Body of pancreas (tissue), 4 donors: ENCODE measurements around the gene RCC2. TPM values are rescaled to one million over a fixed set of nuclear protein-coding genes. Genes with fewer than 3 reads are reported as not detected.

Experiments used
- ATAC-seq: fragments of 150-250 bp; one replicate; pipeline ENCODE4 v1.9.1; 2016
- DNase-seq, 4 donors: peaks; one replicate each; pipeline ENCODE4 v3.0.0-alpha.2; 2019
- H3K27ac ChIP-seq, 4 donors: fragments of 200-600 bp; sonication (generic); 1 replicate in 3 of 4; 2 replicates in 1 of 4; pipeline versions ENCODE4 v1.5.1 to v1.6.1; 2016 to 2019; ENCODE audit warnings: mild to moderate bottlenecking in 1 of 4, mixed read lengths in 1 of 4, moderate library complexity in 1 of 4
- H3K27me3 ChIP-seq, 2 donors: fragments of 200-600 bp; sonication (generic); one replicate each; pipeline ENCODE4 v1.6.0; 2016; ENCODE audit warnings: mild to moderate bottlenecking in 1 of 2
- H3K36me3 ChIP-seq, 2 donors: fragments of 200-600 bp; sonication (generic); replicated peaks in 1 of 2; 2 replicates each; pipeline ENCODE4 v1.5.1; 2016; ENCODE audit warnings: low read depth in 2 of 2; ENCODE audit not compliant: insufficient read depth in 1 of 2
- H3K4me1 ChIP-seq: fragments of 200-600 bp; sonication (generic); one replicate; pipeline ENCODE4 v1.6.0; 2016
- H3K4me3 ChIP-seq, 2 donors: fragments of 200-600 bp; sonication (generic); 1 replicate in 1 of 2; 2 replicates in 1 of 2; pipeline ENCODE4 v1.5.1; 2016 to 2019
- H3K9me3 ChIP-seq, 3 donors: fragments of 200-600 bp; sonication (generic); 1 replicate in 2 of 3; 2 replicates in 1 of 3; pipeline ENCODE4 v1.5.1; 2016
- POLR2A ChIP-seq, 3 donors: fragments of 450-650 bp; IDR thresholded peaks; one replicate each; pipeline ENCODE4 v1.6.1; 2016; ENCODE audit warnings: antibody characterized with exemption in 3 of 3, mild to moderate bottlenecking in 2 of 3
- WGBS, 2 donors: methylation state at CpG; one replicate each; pipeline ENCODE4 v1.1.5; 2017; 5-methylcytosine and 5-hydroxymethylcytosine counted together
- intact Hi-C: fragments of 100-400 bp; cut with DNase I; formaldehyde crosslinking; loops from one replicate; pipeline ENCODE4 v1.15.1; 2023
- total RNA-seq, 2 donors: library from RNA; depleted of rRNA; stranded (reverse); fragments of >200 nt; gene quantifications; one replicate each; pipeline ENCODE4 v1.1.0, GENCODE V29; 2016
- TF ChIP-seq, protein P1 (sequence below), 7 experiments: fragments of 450-650 bp in 4 of 7; fragments of 200-600 bp in 3 of 7; sonication (generic) in 3 of 7; IDR thresholded peaks; one replicate each; pipeline ENCODE4 v1.5.1; 2016 to 2019; ENCODE audit warnings: antibody characterized with exemption in 7 of 7

Gene RCC2
- total RNA-seq, 2 donors from 2014 or later = 19.2 to 34.3 TPM

DNA sequence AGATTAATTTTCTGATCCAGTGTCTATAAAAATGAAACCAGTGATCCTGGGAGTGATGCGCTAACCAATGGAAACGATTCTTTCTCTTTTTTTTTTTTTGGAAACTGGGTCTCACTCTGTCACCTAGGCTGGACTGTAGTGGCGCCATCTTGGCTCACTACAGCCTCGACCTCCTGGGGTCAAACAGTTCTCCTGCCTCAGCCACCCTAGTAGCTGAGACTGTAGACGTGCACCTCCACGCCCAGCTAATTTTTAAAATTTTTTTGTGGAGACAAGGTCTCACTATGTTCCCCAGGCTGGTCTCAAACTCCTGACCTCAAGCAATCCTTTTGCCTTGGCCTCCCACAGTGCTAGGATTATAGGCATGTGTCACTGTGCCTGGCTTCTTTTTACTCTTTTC, 3.4 kb upstream of the RCC2 start:
- H3K27ac ChIP-seq = no peak overlapping the region
- H3K4me3 ChIP-seq = no peak overlapping the region
- TF ChIP-seq, protein P1, sequence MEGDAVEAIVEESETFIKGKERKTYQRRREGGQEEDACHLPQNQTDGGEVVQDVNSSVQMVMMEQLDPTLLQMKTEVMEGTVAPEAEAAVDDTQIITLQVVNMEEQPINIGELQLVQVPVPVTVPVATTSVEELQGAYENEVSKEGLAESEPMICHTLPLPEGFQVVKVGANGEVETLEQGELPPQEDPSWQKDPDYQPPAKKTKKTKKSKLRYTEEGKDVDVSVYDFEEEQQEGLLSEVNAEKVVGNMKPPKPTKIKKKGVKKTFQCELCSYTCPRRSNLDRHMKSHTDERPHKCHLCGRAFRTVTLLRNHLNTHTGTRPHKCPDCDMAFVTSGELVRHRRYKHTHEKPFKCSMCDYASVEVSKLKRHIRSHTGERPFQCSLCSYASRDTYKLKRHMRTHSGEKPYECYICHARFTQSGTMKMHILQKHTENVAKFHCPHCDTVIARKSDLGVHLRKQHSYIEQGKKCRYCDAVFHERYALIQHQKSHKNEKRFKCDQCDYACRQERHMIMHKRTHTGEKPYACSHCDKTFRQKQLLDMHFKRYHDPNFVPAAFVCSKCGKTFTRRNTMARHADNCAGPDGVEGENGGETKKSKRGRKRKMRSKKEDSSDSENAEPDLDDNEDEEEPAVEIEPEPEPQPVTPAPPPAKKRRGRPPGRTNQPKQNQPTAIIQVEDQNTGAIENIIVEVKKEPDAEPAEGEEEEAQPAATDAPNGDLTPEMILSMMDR (IDR thresholded peaks at IDR 0.05) = no peak
- TF ChIP-seq POLR2A (IDR thresholded peaks at IDR 0.05) = no peak
- no peaks in the 10 kb centered on the region for H3K27me3 ChIP-seq
- H3K4me1 ChIP-seq = peaks cover 8% of the 10 kb centered on the region
- DNase-seq = no peak
- intact Hi-C loops = no loop called here
- 63 to 75% methylated on average over 4 to 6 of the region's 6 CpGs for WGBS, 2 donors
- no peaks in the 10 kb centered on the region for H3K9me3 ChIP-seq
- H3K36me3 ChIP-seq = no peaks in the 10 kb centered on the region
- ATAC-seq = no peak

DNA sequence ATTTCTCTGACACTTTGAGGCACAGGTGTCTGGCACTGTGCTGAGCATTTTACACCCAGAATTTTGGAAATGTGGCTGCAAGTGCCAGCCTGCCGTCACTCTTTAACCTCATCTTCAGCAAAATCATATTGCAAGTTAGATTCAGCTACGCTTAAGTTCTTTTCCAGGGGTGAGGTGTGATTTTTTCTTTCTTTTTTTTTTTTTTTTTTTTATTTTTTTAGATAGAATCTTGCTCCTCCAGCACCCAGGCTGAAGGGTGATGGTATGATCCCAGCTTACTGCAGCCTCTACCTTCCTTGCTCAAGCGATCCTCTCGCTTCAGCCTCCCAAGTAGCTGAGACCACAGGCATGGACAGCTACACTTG, 2.5 kb upstream of the RCC2 start:
- intact Hi-C loops = no loop called here
- DNase-seq (no peak), ATAC-seq (no peak)
- TF ChIP-seq POLR2A (IDR thresholded peaks at IDR 0.05) = no peak
- TF ChIP-seq, protein P1 (IDR thresholded peaks at IDR 0.05) = no peak
- Histone ChIP-seq H3K27me3 (no peaks in the 10 kb centered on the region), H3K4me3 (no peak overlapping the region), H3K36me3 (no peaks in the 10 kb centered on the region), H3K9me3 (no peaks in the 10 kb centered on the region), H3K4me1 (peaks cover 11% of the 10 kb centered on the region), H3K27ac (no peak overlapping the region)
- 84 to 89% methylated on average over 4 of the region's 4 CpGs for WGBS, 2 donors

DNA sequence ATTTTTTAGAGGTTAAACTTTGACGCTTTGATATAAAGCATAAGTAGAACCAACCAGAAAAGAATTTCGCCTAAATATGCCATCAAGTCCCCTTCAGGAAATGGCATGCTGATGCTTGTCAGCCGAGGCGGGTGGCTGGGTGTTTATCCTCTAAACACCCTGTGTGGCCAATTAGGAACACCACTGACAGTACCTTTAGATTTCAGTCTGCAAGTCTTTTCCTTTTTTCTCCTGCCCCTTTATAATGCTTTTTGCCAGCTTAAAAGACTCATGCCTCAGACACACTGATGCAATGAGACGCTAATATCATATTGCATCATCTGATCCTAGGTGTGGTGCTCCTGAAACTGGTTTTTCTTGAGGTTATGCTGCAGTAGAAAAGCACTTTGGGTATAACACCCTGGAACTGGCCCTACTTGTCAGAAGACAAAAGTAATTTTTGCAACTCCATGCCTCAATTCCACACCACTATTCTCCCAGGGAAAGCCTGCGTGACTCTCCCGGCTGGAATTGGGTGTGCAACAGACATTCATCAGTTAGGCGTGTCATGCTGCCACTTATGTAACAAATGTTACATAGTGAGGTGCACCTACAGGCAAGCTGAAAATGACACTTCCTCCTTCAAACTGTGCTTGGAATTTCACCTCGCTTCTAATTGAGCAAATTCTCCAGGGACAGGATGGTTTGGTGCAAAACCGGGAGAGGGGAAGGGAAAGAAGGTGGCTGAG, 2.0 kb upstream of the RCC2 start:
- no peak overlapping the region for H3K27ac ChIP-seq
- 49 to 58% methylated on average over 10 of the region's 10 CpGs for WGBS, 2 donors
- no peak for ATAC-seq

DNA sequence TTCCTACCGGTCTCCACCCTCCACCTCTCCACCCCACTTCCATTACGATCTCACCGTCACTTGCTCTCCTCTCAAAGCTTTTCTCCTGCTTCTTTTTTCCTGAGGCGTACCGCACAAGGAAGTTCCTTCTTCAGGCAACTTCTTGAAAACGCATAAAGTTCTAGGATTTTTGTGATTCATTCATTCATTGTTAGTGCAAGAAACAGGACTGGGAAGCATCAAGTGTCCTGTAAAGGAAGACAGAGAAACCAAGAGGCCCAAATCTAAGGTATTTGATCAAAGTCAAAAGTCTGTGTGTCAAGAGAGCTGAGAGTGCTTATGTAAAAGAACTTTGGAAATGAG, 1.3 kb upstream of the RCC2 start:
- H3K9me3 ChIP-seq = no peaks in the 10 kb centered on the region
- WGBS, 2 donors = 76 to 89% methylated on average over 6 of the region's 6 CpGs
- H3K27me3 ChIP-seq = no peaks in the 10 kb centered on the region
- DNase-seq (no peak), ATAC-seq (no peak)
- intact Hi-C loops = no loop called here
- no peaks in the 10 kb centered on the region for H3K36me3 ChIP-seq
- H3K4me1 ChIP-seq = peaks cover 23% of the 10 kb centered on the region
- H3K27ac ChIP-seq = no peak overlapping the region
- H3K4me3 ChIP-seq = no peak overlapping the region
- no peak for TF ChIP-seq POLR2A (IDR thresholded peaks at IDR 0.05)
- TF ChIP-seq, protein P1 (IDR thresholded peaks at IDR 0.05) = no peak

More for the DNA sequence above, 2.0 kb upstream of the RCC2 start:
- H3K9me3 ChIP-seq = no peaks in the 10 kb centered on the region
- TF ChIP-seq POLR2A (IDR thresholded peaks at IDR 0.05) = no peak
- TF ChIP-seq, protein P1 (IDR thresholded peaks at IDR 0.05) = no peak
- H3K36me3 ChIP-seq = no peaks in the 10 kb centered on the region
- no peaks in the 10 kb centered on the region for H3K27me3 ChIP-seq
- peaks cover 17% of the 10 kb centered on the region for H3K4me1 ChIP-seq
- no peak overlapping the region for H3K4me3 ChIP-seq
- no peak for DNase-seq
- intact Hi-C loops = no loop called here
